HepG2 (cell line): Measurements from ENCODE around the gene ZNF467. TPM values are rescaled to one million over a fixed set of nuclear protein-coding genes. Genes with fewer than 3 reads are reported as not detected.

Source experiments
- ATAC-seq: fragments of 200-7000 bp; cut with Tn5 transposase; 3 replicates; pipeline ENCODE4 v1.9.1; 2020; ENCODE audit warnings: mild to moderate bottlenecking, moderate library complexity
- BruUV-seq: library from RNA; stranded (reverse); fragments of 400-500 nt; replicated peaks from 2 replicates; lab custom pipeline; 2021; lab: Mats Ljungman, UMichigan
- CTCF ChIA-PET: fragments of 300-600 bp; formaldehyde crosslinking; extraction: SDS; loops from one replicate; lab custom pipeline; 2021; ENCODE audit warnings: low total read pairs, inconsistent platforms, low intra/inter-chr PET ratio; lab: Yijun Ruan, JAX
- POLR2A ChIA-PET: fragments of 350-600 bp; sonication (Branson Sonifier 250); formaldehyde crosslinking; loops from one replicate; lab custom pipeline; 2020; ENCODE audit warnings: antibody characterized with exemption, inconsistent platforms; lab: Yijun Ruan, JAX
- DNase-seq: peaks from one replicate; pipeline ENCODE4 v3.0.0-alpha.2; 2015; ENCODE audit warnings: low spot score
- FAIRE-seq: peaks from 3 replicates; lab custom pipeline; 2011; peaks lifted over from hg19 to GRCh38; lab: Jason Lieb, UNC
- H2AFZ ChIP-seq: one replicate; pipeline ENCODE4 v1.6.1; 2011; ENCODE audit warnings: low read length, inconsistent platforms
- H3K27ac ChIP-seq: fragments of 300-600 bp; 3 replicates; pipeline ENCODE4 v1.8.0; 2011; ENCODE audit warnings: mixed run types, mild to moderate bottlenecking, mixed read lengths, low read length, inconsistent platforms; ENCODE audit not compliant: insufficient read depth; ENCODE audit errors: extremely low read length
- H3K27me3 ChIP-seq, 2 experiments: fragments of 200-600 bp in 1 of 2; 2 replicates in 1 of 2; 3 replicates in 1 of 2; pipeline versions ENCODE4 v1.6.0 to v1.8.0; 2011; ENCODE audit warnings: low read length in 2 of 2, mild to moderate bottlenecking in 2 of 2, moderate library complexity in 2 of 2, inconsistent platforms in 1 of 2; ENCODE audit not compliant: insufficient read depth in 2 of 2, control insufficient read depth in 1 of 2
- H3K36me3 ChIP-seq, 2 experiments: fragments of 200-600 bp in 1 of 2; replicated peaks in 1 of 2; 2 replicates in 1 of 2; 3 replicates in 1 of 2; pipeline versions ENCODE4 v1.5.1 to v1.8.0; 2011; ENCODE audit warnings: low read length in 2 of 2, inconsistent platforms in 1 of 2; ENCODE audit not compliant: insufficient read depth in 2 of 2, control insufficient read depth in 1 of 2
- H3K4me1 ChIP-seq: 2 replicates; pipeline ENCODE4 v1.5.1; 2012; ENCODE audit warnings: low read length, inconsistent platforms; ENCODE audit not compliant: insufficient read depth
- H3K4me2 ChIP-seq: 2 replicates; pipeline ENCODE4 v1.6.0; 2011; ENCODE audit warnings: low read depth, low read length, inconsistent platforms
- H3K4me3 ChIP-seq, 3 experiments: fragments of 200-600 bp in 1 of 3; sonication (generic), shearing (Covaris generic) in 1 of 3; replicated peaks in 1 of 3; 2 replicates each; pipeline ENCODE4 v1.5.1; 2011 to 2016; ENCODE audit warnings: low read length in 3 of 3, inconsistent platforms in 2 of 3, low read depth in 2 of 3, mild to moderate bottlenecking in 2 of 3, control low read depth in 1 of 3, mixed read lengths in 1 of 3; ENCODE audit not compliant: insufficient read depth in 1 of 3
- H3K79me2 ChIP-seq: one replicate; pipeline ENCODE4 v1.6.1; 2011; ENCODE audit warnings: low read length, inconsistent platforms; ENCODE audit not compliant: insufficient read depth
- H3K9ac ChIP-seq: 2 replicates; pipeline ENCODE4 v1.6.0; 2011; ENCODE audit warnings: mild to moderate bottlenecking, low read depth, low read length, inconsistent platforms; ENCODE audit not compliant: insufficient read depth
- H3K9me3 ChIP-seq: 2 replicates; pipeline ENCODE4 v1.5.1; 2012; ENCODE audit warnings: mild to moderate bottlenecking, low read length
- H4K20me1 ChIP-seq: 2 replicates; pipeline ENCODE4 v1.6.0; 2011; ENCODE audit warnings: inconsistent platforms, mild to moderate bottlenecking, low read length, moderate library complexity; ENCODE audit not compliant: insufficient read depth
- ARNT ChIP-seq: fragments of 450-650 bp; IDR thresholded peaks from 2 replicates; pipeline ENCODE4 v1.6.1; 2017
- CENPT ChIP-seq: sonication (generic); formaldehyde crosslinking; IDR thresholded peaks from 2 replicates; pipeline ENCODE4 v1.8.0; 2022; ENCODE audit warnings: low read depth, mild to moderate bottlenecking, moderate library complexity, missing genetic modification reagents
- DNMT3B ChIP-seq: conservative IDR thresholded peaks from 2 replicates; pipeline ENCODE4 v1.6.1; 2016; ENCODE audit warnings: missing biosample characterization, control low read depth
- HNRNPL ChIP-seq: fragments of 200-400 bp; formaldehyde crosslinking; IDR thresholded peaks from 2 replicates; pipeline ENCODE4 v1.6.1; 2017; ENCODE audit warnings: mild to moderate bottlenecking, low read depth, low read length
- HNRNPUL1 ChIP-seq: fragments of 200-400 bp; formaldehyde crosslinking; IDR thresholded peaks from 2 replicates; pipeline ENCODE4 v1.6.1; 2017; ENCODE audit warnings: low read depth, mild to moderate bottlenecking, low read length, moderate library complexity
- IKZF4 ChIP-seq: sonication (generic); formaldehyde crosslinking; IDR thresholded peaks from 2 replicates; pipeline ENCODE4 v1.5.1; 2020; ENCODE audit warnings: borderline replicate concordance, mild to moderate bottlenecking, low read depth, missing genetic modification reagents; ENCODE audit errors: not compliant biosample characterization
- RAD21 ChIP-seq: fragments of 450-650 bp; formaldehyde crosslinking; IDR thresholded peaks from 2 replicates; pipeline ENCODE4 v1.5.0; 2020; ENCODE audit warnings: mild to moderate bottlenecking
- SRY ChIP-seq: sonication (generic); formaldehyde crosslinking; IDR thresholded peaks from 2 replicates; pipeline ENCODE4 v1.8.0; 2022; ENCODE audit warnings: mild to moderate bottlenecking, missing genetic modification reagents
- TCF12 ChIP-seq, 2 experiments: fragments of 450-650 bp in 1 of 2; sonication (generic) in 1 of 2; formaldehyde crosslinking in 1 of 2; IDR thresholded peaks; 2 replicates each; pipeline versions ENCODE4 v1.6.1 to v1.8.0; 2017 to 2022; ENCODE audit warnings: antibody characterized with exemption in 1 of 2, mild to moderate bottlenecking in 1 of 2, missing genetic modification reagents in 1 of 2, moderate library complexity in 1 of 2
- ZFX ChIP-seq: sonication (generic); formaldehyde crosslinking; IDR thresholded peaks from 2 replicates; pipeline ENCODE4 v1.4.0; 2020; ENCODE audit warnings: mild to moderate bottlenecking, low read depth, missing genetic modification reagents, moderate library complexity
- ZNF644 ChIP-seq: IDR thresholded peaks from 2 replicates; pipeline ENCODE4 v1.6.1; 2016; ENCODE audit warnings: low read depth
- ZSCAN21 ChIP-seq: sonication (generic); formaldehyde crosslinking; IDR thresholded peaks from 2 replicates; pipeline ENCODE4 v1.8.0; 2022; ENCODE audit warnings: mild to moderate bottlenecking, missing genetic modification reagents, moderate library complexity, borderline replicate concordance
- WGBS: methylation state at CpG from one replicate; pipeline ENCODE4 v1.1.6; 2017; ENCODE audit warnings: low lambda C conversion rate; 5-methylcytosine and 5-hydroxymethylcytosine counted together
- in situ Hi-C: cut with HindIII; loops from 2 replicates; pipeline ENCODE4 v1.10.0; 2017; ENCODE audit warnings: low pct_unique_long_range_greater_than_20kb; ENCODE audit not compliant: extremely low pct_ligation_motif_present
- intact Hi-C: fragments of 100-400 bp; cut with micrococcal nuclease; formaldehyde crosslinking; loops from one replicate; pipeline ENCODE4 v1.10.0; 2022; ENCODE audit not compliant: unreplicated experiment
- polyA plus RNA-seq, 8 experiments: library from polyadenylated mRNA; depleted of rRNA in 3 of 8; stranded (reverse) in 7 of 8; unstranded in 1 of 8; fragments of >200 nt; fragmentation: Illumina TruSeq in 4 of 8; extraction: Trizol in 4 of 8; gene quantifications; 2 replicates each; pipeline versions ENCODE4 v1.2.1 to v1.2.3, GENCODE V29; 2011 to 2016; ENCODE audit warnings: low read depth in 4 of 8, missing spikeins in 1 of 8, mixed read lengths in 1 of 8; ENCODE audit not compliant: insufficient read depth in 1 of 8
- total RNA-seq, 5 experiments: library from RNA; depleted of rRNA; stranded (reverse); fragments of >200 nt; fragmentation: Illumina TruSeq; extraction: Trizol; gene quantifications; 2 replicates each; pipeline ENCODE4 v1.2.3, GENCODE V29; 2016; ENCODE audit warnings: low read depth in 1 of 5

ZNF467 gene
- total and polyA plus RNA-seq, 2 of the 13 experiments (the other 11 are each of a cell fraction or from before 2014, with no cell fraction given): 0.03 TPM; not detected in 1

DNA sequence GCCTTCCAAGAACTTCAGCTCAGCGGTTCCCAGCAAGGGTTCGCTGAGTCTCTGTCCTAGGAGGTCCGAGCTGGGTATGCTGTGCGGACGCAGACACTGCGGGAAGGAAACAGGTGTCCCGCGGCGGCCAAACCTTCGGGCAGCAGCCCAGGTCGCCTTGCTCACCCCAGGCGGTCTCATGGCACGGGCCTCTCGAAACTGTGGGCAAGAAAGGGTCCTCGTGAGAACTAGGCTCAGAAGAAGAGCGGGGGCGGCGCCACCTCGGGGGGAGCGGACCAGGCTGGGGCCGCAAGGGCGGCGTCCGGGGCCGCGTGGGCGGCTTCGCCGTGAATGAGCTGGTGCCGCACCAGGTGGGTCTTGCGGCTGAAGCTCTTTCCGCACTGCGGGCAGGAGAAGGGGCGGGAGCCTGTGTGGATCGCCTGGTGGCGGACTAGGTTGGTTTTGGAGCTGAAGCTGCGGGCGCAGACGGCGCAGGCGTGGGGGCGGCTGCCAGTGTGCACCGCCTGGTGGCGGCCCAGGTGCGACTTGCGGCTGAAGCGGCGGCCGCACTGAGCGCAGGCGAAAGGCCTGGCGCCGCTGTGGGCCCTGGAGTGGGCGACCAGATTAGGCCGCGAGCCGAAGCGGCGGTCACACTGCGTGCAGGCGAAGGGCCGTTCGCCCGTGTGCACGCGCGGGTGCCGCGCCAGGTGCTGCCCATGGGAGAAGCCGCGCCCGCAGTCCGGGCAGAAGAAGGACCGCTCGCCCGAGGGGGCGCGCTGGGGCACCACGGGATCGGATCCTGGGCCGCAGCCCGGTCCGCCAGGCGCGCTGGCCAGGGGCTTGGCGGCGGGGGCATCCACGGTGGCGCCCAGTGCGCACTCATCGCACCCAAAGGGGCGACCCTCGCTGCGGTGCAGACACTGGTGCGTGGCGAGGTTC lies 8.6 kb downstream of the ZNF467 start:
- H3K9me3 ChIP-seq: no peaks in the 10 kb centered on the region
- TF ChIP-seq SRY (CRISPR knock-in tag) (no peak), ZSCAN21 (CRISPR knock-in tag) (no peak), HNRNPUL1 (no peak), RAD21 (CRISPR knock-in tag) (no peak), ARNT (no peak), DNMT3B (CRISPR knock-in tag) (no peak), CENPT (CRISPR knock-in tag) (no peak), ZFX (CRISPR knock-in tag) (no peak), IKZF4 (CRISPR knock-in tag) (no peak), TCF12 (IDR thresholded peaks at IDR 0.05) (no peak), TCF12 (CRISPR knock-in tag; IDR thresholded peaks at IDR 0.05) (no peak), HNRNPL (no peak), ZNF644 (CRISPR knock-in tag) (no peak)
- FAIRE-seq (no peak), ATAC-seq (no peak), DNase-seq (no peak)
- H3K27ac ChIP-seq: no peak overlapping the region
- BruUV-seq: no TSS peak
- POLR2A ChIA-PET: no interaction called here
- CTCF ChIA-PET: no interaction called here
- intact Hi-C loops (no loop called here), in situ Hi-C loops (no loop called here)
- no peak overlapping the region for H3K4me2 ChIP-seq
- no peak overlapping the region for H3K4me3 ChIP-seq
- H3K27me3 ChIP-seq: peaks cover 0 to 14% of the 10 kb centered on the region in 2 experiments; a peak in 2 of 5 replicates
- 86% methylated on average over 63 of the region's 96 CpGs for WGBS
- no peaks in the 10 kb centered on the region for H3K36me3 ChIP-seq
- no peaks in the 10 kb centered on the region for H3K79me2 ChIP-seq
- H3K4me1 ChIP-seq: no peaks in the 10 kb centered on the region
- no peak overlapping the region for H2AFZ ChIP-seq
- H4K20me1 ChIP-seq: no peaks in the 10 kb centered on the region
- no peak overlapping the region for H3K9ac ChIP-seq
